ENCODE measurements around the gene TAGLN2. TPM values are rescaled to one million over a fixed set of nuclear protein-coding genes. Genes with fewer than 3 reads are reported as not detected.

Gene TAGLN2
- total RNA-seq, 1 donor from 2014 or later = 138 TPM

- Mint-ChIP-seq H3K27me3 (peaks cover 4% of the 10 kb centered on the region), H3K27ac (no peak overlapping the region), H3K4me1 (ENCODE audit: unreplicated experiment) (peaks cover 14% of the 10 kb centered on the region), H3K9me3 (no peaks in the 10 kb centered on the region), H3K4me3 (no peak overlapping the region), H3K36me3 (no peaks in the 10 kb centered on the region)
- no peak for TF ChIP-seq CTCF (conservative IDR thresholded peaks at IDR 0.05)
- DNase-seq (ENCODE audit: extremely low spot score, unreplicated experiment) = no peak
Observed at GRCh38 chr1:159890390-159890789, 34.9 kb downstream of the TAGLN2 start.

GRCh38 chr1:159889821-159890252, 35.5 kb downstream of the TAGLN2 start:
- H3K9me3 Mint-ChIP-seq = no peaks in the 10 kb centered on the region
- DNase-seq (ENCODE audit: extremely low spot score, unreplicated experiment) = no peak
- peaks cover 9% of the 10 kb centered on the region for H3K4me1 Mint-ChIP-seq (ENCODE audit: unreplicated experiment)
- no peak overlapping the region for H3K27ac Mint-ChIP-seq
- TF ChIP-seq CTCF (conservative IDR thresholded peaks at IDR 0.05) = no peak
- H3K27me3 Mint-ChIP-seq = peaks cover 4% of the 10 kb centered on the region
- no peak overlapping the region for H3K4me3 Mint-ChIP-seq
- H3K36me3 Mint-ChIP-seq = no peaks in the 10 kb centered on the region

GRCh38 chr1:159889202-159889601, 36.1 kb downstream of the TAGLN2 start:
- Mint-ChIP-seq H3K9me3 (no peaks in the 10 kb centered on the region), H3K36me3 (no peaks in the 10 kb centered on the region), H3K27ac (no peak overlapping the region), H3K27me3 (peaks cover 4% of the 10 kb centered on the region), H3K4me3 (no peak overlapping the region), H3K4me1 (ENCODE audit: unreplicated experiment) (peaks cover 9% of the 10 kb centered on the region)
- no peak for TF ChIP-seq CTCF (conservative IDR thresholded peaks at IDR 0.05)
- DNase-seq (ENCODE audit: extremely low spot score, unreplicated experiment) = no peak

GRCh38 chr1:159884296-159884695, 41.0 kb downstream of the TAGLN2 start:
- H3K36me3 Mint-ChIP-seq = no peaks in the 10 kb centered on the region
- H3K27me3 Mint-ChIP-seq = no peaks in the 10 kb centered on the region
- H3K27ac Mint-ChIP-seq = no peak overlapping the region
- H3K4me1 Mint-ChIP-seq (ENCODE audit: unreplicated experiment) = no peaks in the 10 kb centered on the region
- DNase-seq (ENCODE audit: extremely low spot score, unreplicated experiment) = no peak
- H3K9me3 Mint-ChIP-seq = no peaks in the 10 kb centered on the region
- H3K4me3 Mint-ChIP-seq = no peak overlapping the region
- no peak for TF ChIP-seq CTCF (conservative IDR thresholded peaks at IDR 0.05)

GRCh38 chr1:159883134-159883533, 42.2 kb downstream of the TAGLN2 start:
- Mint-ChIP-seq H3K9me3 (no peaks in the 10 kb centered on the region), H3K4me3 (no peak overlapping the region), H3K4me1 (ENCODE audit: unreplicated experiment) (no peaks in the 10 kb centered on the region), H3K27me3 (no peaks in the 10 kb centered on the region), H3K36me3 (no peaks in the 10 kb centered on the region), H3K27ac (no peak overlapping the region)
- no peak for DNase-seq (ENCODE audit: extremely low spot score, unreplicated experiment)
- TF ChIP-seq CTCF (conservative IDR thresholded peaks at IDR 0.05) = no peak

GRCh38 chr1:159882527-159882862, 42.8 kb downstream of the TAGLN2 start:
- no peak overlapping the region for H3K4me3 Mint-ChIP-seq
- H3K9me3 Mint-ChIP-seq = no peaks in the 10 kb centered on the region
- H3K27me3 Mint-ChIP-seq = no peaks in the 10 kb centered on the region
- DNase-seq (ENCODE audit: extremely low spot score, unreplicated experiment) = no peak
- no peak overlapping the region for H3K27ac Mint-ChIP-seq
- no peaks in the 10 kb centered on the region for H3K4me1 Mint-ChIP-seq (ENCODE audit: unreplicated experiment)
- H3K36me3 Mint-ChIP-seq = no peaks in the 10 kb centered on the region
- TF ChIP-seq CTCF (conservative IDR thresholded peaks at IDR 0.05) = no peak
